HuH-7 (cell line): ENCODE measurements around the gene TTC27.

Source experiments
- DNase-seq: peaks from one replicate; pipeline ENCODE4 v3.0.0; 2011; ENCODE audit warnings: low spot score

Gene TTC27

DNA sequence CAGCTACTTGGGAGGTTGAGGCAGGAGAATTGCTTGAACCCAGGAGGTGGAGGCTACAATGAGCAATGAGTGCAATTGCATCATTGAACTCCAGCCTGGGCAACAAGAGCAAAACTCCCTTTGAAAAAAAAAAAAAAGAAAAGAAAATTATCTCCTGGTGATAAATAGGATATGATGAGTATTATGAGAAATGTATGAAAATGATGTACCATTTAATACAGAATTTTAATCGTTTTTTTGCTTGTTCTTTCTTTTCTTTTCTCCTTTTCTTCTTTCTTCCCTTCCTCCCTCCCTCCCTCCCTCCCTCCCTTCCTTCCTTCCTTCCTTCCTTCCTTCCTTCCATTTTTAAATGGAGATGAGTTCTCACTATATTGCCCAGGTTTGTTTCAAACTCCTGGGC, 40.4 kb downstream of the TTC27 start:
- DNase-seq = no peak

DNA sequence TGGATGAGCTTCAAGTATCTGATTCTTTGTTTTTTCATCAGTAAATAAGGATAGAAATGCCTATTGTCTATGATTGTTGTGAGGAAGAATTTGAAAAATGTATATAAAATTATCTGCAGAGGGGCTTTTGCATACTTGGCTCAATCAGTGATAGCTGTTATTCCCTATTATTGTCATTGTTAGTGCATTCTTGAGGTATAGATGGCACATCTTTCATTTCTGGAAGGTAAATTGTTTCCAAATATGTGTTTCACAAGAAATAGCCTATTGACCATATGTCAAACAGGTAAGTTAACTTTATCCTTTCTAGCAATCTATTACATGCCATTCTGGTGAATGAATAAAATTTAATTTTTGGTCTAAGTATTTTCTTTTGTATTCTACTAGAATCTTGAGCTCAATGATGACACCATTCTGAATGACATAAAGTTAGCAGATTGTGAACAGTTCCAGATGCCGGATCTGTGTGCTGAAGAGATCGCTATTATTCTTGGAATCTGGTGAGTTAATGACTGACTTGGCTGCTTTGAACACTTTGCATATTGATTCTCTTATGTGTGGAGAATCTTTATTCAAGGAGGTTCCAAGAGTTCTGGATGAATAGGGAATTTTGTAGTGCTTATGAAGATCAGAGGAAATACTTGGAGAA, 44.2 kb downstream of the TTC27 start:
- no peak for DNase-seq

DNA sequence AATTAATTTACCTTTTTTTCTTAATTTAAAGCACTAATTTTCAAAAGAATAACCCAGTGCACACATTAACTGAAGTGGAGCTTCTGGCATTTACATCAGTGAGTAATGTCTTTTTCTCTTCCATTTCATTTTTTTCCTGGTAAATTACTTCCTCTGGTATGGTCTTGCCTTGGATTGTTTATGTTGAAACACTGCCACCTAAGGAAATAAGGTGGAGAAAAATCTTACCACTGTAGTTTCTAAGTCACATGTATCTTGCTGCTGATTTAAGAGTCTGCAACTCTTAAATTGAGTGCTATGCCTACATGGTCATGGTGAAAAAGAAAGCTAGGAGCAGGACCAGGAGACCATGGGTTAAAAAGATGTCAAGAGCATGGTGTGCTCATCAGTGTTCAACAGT, 51.0 kb downstream of the TTC27 start:
- DNase-seq = no peak

DNA sequence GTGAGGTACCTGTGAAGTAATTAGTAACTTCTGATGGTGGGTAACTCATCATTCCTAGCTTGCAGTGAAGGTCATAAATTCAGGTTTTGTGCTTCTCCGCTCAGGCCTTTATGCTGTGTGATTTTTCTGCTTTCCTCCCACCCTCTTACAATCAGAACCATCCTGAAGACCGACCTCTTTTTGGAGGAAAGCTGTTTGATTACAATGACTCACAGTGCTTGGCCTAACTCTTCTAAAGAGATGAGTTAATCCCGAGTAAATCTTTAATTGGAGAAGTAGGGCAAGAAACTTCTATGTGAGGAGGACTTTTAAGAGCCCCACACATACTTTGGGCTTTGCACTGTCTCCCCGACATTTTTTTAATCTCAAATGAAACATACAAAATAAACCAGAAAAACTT, 53.1 kb downstream of the TTC27 start:
- DNase-seq = no peak

DNA sequence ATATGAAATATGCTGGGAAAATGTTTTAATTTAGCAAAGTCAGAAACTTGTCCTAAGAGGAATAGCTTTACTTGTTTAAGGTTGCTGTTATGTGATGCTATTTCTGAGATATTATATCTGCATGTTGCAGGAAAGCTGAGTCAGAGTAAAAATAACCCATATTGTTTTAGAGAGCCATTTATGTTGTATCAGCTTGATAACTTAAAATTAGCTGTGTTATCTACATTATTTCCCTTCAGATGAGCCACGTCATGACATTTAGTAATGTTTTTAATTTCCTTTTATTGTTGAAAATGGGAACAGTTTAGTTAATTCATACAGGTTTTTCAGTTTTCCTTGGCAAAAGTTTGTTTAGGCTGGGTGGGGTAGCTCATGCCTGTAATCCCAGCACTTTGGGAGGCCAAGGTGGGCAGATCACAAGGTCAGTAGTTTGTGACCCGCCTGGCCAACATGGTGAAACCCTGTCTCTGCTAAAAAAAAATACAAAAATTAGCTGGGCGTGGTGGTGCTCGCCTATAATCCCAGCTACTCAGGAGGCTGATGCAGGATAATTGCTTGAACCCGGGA, 55.8 kb downstream of the TTC27 start:
- DNase-seq = no peak

DNA sequence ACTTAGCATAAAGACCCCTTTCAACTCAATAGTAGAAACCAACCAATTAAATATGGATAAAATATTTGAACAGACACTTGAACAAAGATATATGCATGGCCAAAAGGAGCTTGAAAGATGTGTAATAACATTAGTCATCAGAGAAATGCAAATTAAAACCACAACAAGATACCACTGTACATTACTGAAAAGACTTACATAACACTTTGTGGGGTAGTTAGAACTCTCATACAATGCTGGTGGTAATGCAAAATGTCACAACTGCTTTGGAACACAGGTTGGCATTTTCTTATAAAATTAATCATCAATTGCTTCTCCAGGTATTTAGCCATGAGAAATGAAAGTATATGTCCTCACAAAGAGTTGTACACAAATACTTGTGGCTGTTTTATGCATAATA, 60.7 kb downstream of the TTC27 start:
- DNase-seq = no peak

DNA sequence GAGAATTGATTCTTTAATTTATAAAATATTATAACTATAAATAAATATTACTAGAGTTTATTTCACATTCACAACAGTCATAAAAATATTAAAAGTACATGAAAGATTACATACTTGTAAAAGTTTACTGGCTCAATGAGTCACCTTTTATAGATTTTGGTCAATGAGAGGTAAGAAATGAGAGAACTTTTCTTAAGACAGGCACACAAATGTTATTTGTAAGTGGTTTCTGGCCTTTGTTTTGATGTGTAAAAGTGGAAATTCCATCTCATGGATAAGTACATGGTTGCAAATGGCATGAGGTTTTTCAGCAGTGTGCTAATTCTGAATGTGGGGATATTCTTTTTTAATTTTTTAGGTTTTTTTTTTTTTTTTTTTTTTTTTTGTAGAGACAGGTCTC, 63.8 kb downstream of the TTC27 start:
- DNase-seq = no peak

DNA sequence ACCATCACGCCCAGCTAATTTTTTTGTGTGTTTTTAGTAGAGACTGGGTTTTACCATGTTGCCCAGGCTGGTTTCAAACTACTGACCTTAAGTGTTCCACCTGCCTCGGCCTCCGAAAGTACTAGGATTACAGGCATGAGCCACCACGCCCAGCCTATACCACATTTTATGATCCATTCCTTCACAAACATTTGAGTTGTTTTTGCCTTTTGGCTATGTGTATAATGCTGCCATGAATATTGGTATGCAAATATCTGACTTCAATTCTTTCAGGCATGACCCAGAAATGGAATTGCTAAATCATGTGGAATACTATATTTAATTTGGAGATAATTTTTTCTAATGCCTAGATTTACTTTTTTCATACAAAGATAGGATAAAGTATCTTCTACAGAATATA, 68.6 kb downstream of the TTC27 start:
- no peak for DNase-seq

DNA sequence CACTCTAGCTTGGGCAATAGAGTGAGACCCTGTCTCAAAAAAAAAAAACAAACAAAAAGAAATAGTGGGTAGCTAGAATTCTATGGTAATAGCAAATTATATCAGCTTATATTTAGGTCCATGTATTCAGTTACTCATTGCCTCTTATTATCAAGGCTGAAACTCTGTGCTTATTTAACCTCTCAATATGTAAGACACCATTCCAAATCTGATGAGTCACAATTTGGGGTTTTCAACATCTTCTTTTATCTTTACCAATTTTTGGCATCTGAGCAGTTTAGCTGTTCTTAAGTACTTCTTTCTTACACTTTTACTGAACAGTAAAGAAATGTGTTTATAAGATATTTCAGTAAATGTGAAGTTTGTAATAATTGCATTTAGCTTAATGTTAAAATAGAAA, 69.3 kb downstream of the TTC27 start:
- no peak for DNase-seq

DNA sequence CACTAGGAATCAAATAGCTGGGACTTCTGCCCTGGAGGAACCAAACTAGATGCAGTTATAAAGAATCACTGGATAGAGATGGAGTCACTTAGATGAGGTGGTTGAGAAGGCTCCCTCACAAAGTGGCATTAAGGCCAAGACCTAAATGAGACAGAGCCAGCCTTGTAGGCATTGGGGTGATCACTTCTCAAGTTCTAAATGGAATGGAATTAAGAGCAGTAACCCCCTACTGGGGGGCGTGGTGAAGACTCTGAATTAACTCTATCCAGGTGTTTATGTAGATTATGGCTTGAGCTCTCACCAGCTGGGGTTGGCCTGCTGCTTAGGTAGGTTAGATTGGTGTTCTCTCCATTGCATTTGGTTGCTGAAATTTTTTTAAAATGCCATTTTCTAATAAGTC, 71.3 kb downstream of the TTC27 start:
- no peak for DNase-seq

DNA sequence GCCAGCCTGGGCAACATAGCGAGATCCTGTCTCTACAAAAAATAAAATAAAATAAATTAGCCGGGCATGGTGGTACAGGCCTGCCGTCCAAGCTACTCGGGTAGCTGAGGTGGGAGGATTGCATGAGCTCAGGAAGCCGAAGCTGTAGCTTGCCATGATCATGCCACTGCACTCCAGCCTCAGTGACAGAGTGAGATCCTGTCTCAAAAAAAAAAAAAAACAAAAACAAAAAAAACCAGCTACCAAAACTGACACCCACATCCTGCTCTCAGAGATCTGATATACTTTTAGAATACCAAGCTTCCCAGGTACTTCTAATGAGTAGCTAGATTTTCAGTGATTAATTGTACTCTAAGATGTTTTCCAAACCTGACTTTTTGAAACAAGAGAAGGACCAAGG, 74.0 kb downstream of the TTC27 start:
- DNase-seq = no peak

DNA sequence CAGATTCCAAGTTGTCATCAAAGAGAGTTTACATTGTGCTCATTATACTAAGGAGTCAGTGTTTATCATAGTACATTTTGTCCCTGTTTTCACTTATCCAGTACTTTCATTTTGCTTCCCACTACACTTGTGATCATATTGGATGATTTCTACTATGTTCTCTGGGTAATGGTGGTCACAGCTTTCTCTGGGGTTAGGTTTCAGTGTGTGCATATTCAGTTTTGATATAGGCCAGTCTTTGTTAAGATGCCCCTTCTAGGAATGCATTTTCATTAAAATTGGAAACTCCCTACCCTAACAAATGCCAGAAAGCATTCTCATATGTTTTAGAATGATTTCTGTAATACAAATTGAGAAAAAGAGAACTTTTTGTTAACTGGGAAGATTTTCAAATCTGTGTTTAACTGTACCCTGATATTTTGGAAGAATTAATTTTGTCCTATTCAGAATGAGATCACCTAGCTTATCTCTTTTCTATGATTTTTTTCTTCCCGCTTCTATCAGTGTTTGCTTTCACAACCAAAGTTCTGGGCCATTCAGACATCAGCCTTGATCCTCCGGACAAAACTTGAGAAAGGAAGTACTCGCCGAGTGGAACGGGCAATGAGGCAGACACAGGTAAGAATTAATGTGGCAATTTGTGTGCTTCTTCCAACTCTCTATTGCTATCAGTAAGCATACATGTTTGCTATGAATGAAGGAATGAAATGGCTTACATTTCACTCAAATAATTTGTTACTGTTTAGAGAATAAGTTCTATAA, 74.6 kb downstream of the TTC27 start:
- no peak for DNase-seq

DNA sequence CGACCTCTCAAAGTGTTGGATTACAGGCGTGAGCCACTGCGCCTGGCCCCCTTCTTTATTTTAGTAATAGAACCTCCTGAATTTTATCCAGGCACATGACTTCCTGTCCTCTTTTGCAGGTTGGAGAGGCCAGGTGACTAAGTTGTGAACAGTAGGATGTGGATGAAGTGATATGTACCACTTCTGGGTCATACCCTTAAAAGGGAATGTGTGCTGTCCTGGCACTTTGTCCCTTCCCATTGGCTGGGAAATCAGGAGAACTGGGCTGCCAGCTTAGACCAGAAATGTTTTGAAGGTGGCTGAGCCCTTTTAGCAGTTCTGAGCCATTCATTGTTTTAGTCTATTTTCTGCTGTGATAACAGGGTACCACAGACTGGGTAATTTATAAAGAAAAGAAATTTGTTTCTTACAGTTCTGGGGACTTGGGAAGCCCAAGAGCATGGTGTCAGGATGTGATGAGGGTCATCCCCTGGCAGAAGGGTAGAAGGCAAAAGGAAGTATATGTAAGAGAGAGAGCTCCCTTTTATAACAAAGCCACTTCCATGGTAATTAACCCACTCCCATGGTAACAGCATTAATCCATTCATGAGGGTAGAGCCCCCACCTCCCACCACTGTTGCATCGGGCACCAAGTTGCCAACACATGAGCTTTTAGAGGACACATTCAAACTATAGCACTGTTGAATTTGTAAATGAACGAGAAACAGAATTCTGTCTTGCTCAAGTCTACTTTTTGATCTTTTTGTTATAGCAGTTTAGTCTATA, 79.1 kb downstream of the TTC27 start:
- no peak for DNase-seq

DNA sequence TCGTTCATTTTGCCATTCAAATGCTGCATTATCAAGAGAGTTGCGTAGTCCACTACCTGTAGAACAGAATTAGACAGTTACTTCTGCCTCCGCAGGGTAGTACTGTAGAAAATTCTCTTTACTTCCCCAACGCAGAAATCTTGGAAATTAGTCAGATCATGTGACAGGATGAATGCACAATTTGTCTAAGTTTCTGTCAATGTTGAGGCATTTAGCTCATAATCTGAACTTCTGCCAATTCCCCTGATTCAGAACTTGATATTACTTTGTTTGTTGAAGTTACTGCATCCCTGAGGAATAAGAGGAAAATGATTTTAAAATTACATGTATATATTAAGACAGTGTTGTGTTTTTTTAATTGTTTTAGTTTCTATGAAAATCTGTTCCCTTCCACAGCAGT, 83.4 kb downstream of the TTC27 start:
- DNase-seq = no peak

DNA sequence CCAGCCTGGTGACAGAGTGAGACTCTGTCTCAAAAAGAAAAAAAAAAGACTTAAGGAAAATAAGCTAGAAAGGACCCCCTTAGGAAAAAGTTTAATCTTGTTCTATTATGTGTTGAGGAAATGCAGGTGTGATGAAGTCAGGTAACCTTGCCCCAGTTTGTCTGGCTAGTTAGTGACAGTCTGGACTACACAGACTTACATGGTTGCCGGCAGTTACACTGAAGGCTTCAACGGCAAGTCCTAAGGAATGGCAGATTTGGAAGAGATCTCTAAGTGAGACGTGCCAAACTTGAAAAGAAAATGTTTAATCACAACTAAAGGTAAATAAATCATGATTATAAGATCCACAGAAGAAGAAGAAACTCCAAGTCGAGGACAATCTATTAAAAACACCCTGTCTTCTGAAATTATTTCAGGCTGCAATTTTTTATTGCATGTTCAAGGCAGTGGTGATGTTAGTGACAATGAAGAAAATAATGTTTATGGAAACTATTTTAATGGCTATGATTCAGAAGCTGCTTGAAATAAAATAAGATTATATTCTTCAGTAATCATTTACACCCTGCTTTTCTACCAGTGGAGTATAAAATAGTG, 84.2 kb downstream of the TTC27 start:
- DNase-seq = no peak

DNA sequence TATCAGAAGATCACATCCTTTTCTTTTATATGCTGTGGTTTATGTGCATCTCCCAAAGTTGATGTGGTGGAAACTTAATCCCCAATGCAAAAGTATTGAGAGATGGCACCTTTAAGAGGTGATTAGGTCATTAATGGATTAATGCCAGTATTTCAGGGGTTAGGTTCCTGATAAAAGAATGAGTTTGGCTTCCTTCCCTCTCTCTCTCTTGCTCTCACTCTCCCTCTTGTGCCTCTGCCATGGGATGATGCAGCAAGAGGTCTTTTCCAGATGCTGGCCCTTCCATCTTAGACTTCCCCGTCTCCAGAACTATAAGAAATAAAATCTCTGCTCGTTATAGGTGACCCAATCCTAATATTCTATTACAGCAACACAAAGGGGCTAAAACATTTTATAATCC, 85.0 kb downstream of the TTC27 start:
- no peak for DNase-seq

DNA sequence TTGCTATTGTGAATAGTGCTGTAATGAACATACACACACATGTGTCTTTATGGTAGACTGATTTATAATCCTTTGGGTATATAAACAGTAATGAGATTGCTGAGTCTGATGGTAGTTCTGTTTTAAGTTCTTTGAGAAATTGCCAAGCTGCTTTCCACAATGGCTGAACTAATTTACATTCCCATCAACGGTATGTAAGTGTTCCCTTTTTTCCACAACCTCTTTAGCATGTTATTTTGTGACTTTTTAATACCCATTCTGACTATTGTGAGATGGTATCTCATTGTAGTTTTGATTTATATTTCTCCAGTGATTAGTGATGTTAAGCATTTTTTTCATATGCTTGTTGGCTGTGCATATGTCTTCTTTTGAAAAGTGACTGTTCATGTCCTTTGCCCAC, 86.7 kb downstream of the TTC27 start:
- DNase-seq = no peak

DNA sequence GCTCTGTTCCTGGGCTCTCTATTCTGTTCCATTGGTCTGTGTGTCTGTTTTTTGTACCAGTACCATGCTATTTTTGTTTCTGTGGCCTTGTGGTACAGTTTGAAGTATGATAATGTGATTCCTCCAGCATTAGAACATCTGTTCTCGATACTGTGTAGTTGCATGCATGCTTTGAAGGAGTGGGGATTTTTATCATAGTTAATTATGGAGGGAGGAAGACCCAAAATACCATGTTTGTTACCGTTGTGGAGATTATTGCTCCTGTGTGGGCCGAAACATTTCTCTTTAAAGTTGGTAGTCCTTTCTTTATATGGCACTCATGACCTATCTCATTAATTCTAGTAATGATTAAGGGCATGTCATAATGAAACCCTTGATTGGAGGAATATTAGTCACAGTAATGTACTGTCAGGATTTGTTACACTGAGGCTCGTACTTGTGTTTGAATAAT, 87.6 kb downstream of the TTC27 start:
- DNase-seq = no peak

DNA sequence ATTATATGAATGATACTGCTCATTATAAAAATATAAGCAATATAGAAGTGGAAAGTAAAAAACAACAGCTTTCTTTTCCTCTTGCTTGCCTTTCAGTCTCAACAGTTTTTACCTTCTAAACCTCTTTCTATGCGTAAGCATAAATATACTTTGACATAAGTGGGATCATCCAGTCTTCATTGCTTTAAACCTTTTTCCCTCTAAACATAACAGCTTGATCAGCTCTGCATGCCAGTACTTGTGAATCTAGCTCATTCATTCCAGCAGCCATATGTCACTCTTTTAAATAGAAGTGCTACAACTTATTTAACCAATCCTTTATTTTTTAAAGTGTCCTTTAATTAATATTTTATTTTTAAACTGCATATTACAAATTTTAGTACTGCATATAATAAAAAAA, 88.1 kb downstream of the TTC27 start:
- no peak for DNase-seq

DNA sequence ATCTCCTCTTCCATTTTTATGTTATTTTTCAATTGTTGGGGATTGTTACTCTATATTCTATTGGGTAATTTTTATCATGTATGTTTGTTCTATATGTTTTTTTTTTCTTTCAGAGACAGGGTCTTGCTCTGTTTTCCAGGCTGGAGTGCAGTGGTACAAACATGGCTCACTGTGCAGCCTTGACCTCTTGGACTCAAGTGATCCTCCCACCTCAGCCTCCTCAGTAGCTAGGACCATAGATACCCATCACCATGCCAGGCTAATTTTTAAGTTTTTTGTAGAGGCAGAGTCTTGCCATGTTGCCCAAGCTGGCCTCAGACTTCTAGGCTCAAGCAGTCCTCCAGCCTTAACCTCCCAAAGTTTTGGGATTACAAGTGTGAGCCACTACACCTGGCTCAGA, 88.7 kb downstream of the TTC27 start:
- no peak for DNase-seq

DNA sequence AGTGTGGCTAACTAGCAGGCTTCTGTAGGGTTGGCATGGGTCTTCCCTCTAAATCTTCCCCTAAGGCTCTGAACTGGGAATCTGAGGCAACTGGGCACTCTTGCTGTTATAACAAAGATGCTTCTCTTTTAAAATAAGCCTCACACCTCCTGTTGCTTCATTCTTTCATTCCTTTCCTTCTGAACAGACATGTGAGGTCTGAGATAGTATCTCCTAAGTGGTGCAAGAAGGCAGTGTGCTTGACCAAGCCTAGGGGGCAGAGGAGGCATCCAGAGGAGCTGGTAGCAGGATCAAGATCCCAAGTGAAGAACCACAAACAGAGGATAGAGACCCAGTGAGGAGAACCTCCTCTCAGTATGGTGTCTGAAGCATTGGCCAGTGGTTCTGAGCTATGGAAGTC, 90.9 kb downstream of the TTC27 start:
- DNase-seq = no peak

DNA sequence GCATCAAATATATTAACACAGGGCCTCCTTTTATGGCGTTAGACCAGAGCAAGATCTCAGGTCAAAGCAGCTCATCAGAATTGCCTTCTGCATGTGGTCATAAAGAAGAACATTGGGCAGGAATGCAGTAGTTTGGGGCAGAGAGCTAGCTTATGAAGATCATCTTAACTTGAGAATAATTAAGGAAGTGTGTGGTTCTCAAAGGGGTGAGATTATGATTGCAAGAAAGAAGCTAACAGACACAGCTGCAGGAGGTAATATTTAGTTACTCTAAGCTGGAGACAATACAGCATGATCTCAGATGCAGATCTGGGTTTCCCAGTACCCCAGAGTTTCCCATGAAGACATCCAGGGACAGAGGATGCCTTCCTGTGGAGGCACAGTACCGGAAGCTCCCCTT, 91.6 kb downstream of the TTC27 start:
- DNase-seq = no peak
